Fibroblast of skin of right quadriceps (primary cell): ENCODE data around the gene SH3GL2.

ENCODE experiments used
- DNase-seq: peaks from one replicate; pipeline ENCODE4 v3.0.0-alpha.2; 2013

The SH3GL2 gene

GRCh38 chr9:17578911-17579793 lies at the start of gene SH3GL2:
Gene SH3GL2, plus strand, starts transcription at chr9:17579066.
- DNase-seq: no peak

GRCh38 chr9:17531642-17532254 lies 47.1 kb upstream of the SH3GL2 start:
- DNase-seq: peak; percentile 43

GRCh38 chr9:17532461-17532860 lies 46.4 kb upstream of the SH3GL2 start:
- DNase-seq: no peak

- DNase-seq: no peak
Measured at GRCh38 chr9:17535176-17535575, 43.7 kb upstream of the SH3GL2 start.

GRCh38 chr9:17536027-17536426 lies 42.8 kb upstream of the SH3GL2 start:
- DNase-seq: no peak

- no peak for DNase-seq
Measured at GRCh38 chr9:17551023-17551422, 27.8 kb upstream of the SH3GL2 start.

- DNase-seq: no peak
Measured at GRCh38 chr9:17555362-17556054, 23.4 kb upstream of the SH3GL2 start.

GRCh38 chr9:17556255-17556654 lies 22.6 kb upstream of the SH3GL2 start:
- DNase-seq: no peak

- DNase-seq: no peak
Measured at GRCh38 chr9:17556935-17557334, 21.9 kb upstream of the SH3GL2 start.

- no peak for DNase-seq
Measured at GRCh38 chr9:17571825-17572224, 7.0 kb upstream of the SH3GL2 start.

- DNase-seq: no peak
Measured at GRCh38 chr9:17574342-17574741, 4.5 kb upstream of the SH3GL2 start.

GRCh38 chr9:17578577-17578910 lies 322 bp upstream of the SH3GL2 start:
- no peak for DNase-seq

GRCh38 chr9:17580119-17580518 lies 1.3 kb downstream of the SH3GL2 start:
- DNase-seq: no peak

GRCh38 chr9:17587113-17587512 lies 8.2 kb downstream of the SH3GL2 start:
- no peak for DNase-seq

GRCh38 chr9:17588395-17588794 lies 9.5 kb downstream of the SH3GL2 start:
- no peak for DNase-seq

GRCh38 chr9:17588941-17589340 lies 10.1 kb downstream of the SH3GL2 start:
- DNase-seq: no peak

GRCh38 chr9:17589771-17590170 lies 10.9 kb downstream of the SH3GL2 start:
- DNase-seq: no peak

GRCh38 chr9:17594961-17595360 lies 16.1 kb downstream of the SH3GL2 start:
- DNase-seq: no peak

GRCh38 chr9:17597977-17598376 lies 19.1 kb downstream of the SH3GL2 start:
- DNase-seq: no peak

GRCh38 chr9:17600962-17601593 lies 22.2 kb downstream of the SH3GL2 start:
- DNase-seq: peak; percentile 30

- DNase-seq: no peak
Measured at GRCh38 chr9:17604556-17604955, 25.7 kb downstream of the SH3GL2 start.

GRCh38 chr9:17609312-17610005 lies 30.6 kb downstream of the SH3GL2 start:
- DNase-seq: no peak

GRCh38 chr9:17611342-17611741 lies 32.5 kb downstream of the SH3GL2 start:
- no peak for DNase-seq
